IPS-NIHi11 (cell line): Measurements from ENCODE around the gene EIF3K.
A peak's percentile ranks its signal among the peaks of the same experiment; 100 is the strongest.
"Not testable (repeated sequence)": the region's sequence is repeated elsewhere in the genome, so short reads cannot be mapped to it uniquely, and the experiment has no call there.

Source experiments
- DNase-seq: peaks from one replicate; pipeline ENCODE4 v3.0.0; 2012; ENCODE audit warnings: mixed read lengths, low spot score

Gene EIF3K

GRCh38 chr19:38617764-38618589, 1.0 kb upstream of the EIF3K start, which contains the start of gene MAP4K1:
TSS of gene MAP4K1 (minus strand) at chr19:38617953. CDS start at chr19:38617895, 58 bp downstream.
- no peak for DNase-seq

- no peak for DNase-seq
These were observed 580 bp downstream of the EIF3K start for GRCh38 chr19:38619361-38620174.

- DNase-seq: no peak
These were observed 5.8 kb downstream of the EIF3K start for GRCh38 chr19:38624822-38625221.

GRCh38 chr19:38626401-38626800, 7.4 kb downstream of the EIF3K start:
- no peak for DNase-seq

GRCh38 chr19:38629568-38629967, 10.6 kb downstream of the EIF3K start:
- no peak for DNase-seq

- not testable (repeated sequence) for DNase-seq
These were observed 12.3 kb downstream of the EIF3K start for GRCh38 chr19:38631301-38631700.

GRCh38 chr19:38631811-38632475, 13.0 kb downstream of the EIF3K start:
- not testable (repeated sequence) for DNase-seq

- no peak for DNase-seq
These were observed 13.7 kb downstream of the EIF3K start for GRCh38 chr19:38632476-38633213.

- DNase-seq: peak; percentile 84
These were observed 15.9 kb downstream of the EIF3K start for GRCh38 chr19:38634757-38635482.

- DNase-seq: no peak
These were observed 16.8 kb downstream of the EIF3K start for GRCh38 chr19:38635483-38636399.

- no peak for DNase-seq
These were observed 19.5 kb downstream of the EIF3K start for GRCh38 chr19:38638461-38638860.

GRCh38 chr19:38639679-38640078, 20.7 kb downstream of the EIF3K start:
- DNase-seq: no peak

GRCh38 chr19:38640368-38640767, 21.4 kb downstream of the EIF3K start:
- DNase-seq: no peak

- no peak for DNase-seq
These were observed 23.2 kb downstream of the EIF3K start for GRCh38 chr19:38642176-38642575.

- DNase-seq: no peak
These were observed 25.7 kb downstream of the EIF3K start for GRCh38 chr19:38644719-38645118.

- DNase-seq: peak; percentile 97
These were observed 28.5 kb downstream of the EIF3K start, which contains the start of gene ACTN4 for GRCh38 chr19:38647368-38647965. TSS of gene ACTN4 (plus strand) at chr19:38647649. CDS start at chr19:38647746, 97 bp downstream.

GRCh38 chr19:38647966-38648768, 29.2 kb downstream of the EIF3K start:
- DNase-seq: no peak

GRCh38 chr19:38648769-38649304, 29.8 kb downstream of the EIF3K start:
- DNase-seq: no peak
